Kidney glomerular epithelial cell (primary cell): Measurements from ENCODE around the gene ESPL1.
"Not testable (repeated sequence)": the region's sequence is repeated elsewhere in the genome, so short reads cannot be mapped to it uniquely, and the experiment has no call there.

Experiments used
- DNase-seq: peaks from one replicate; lab custom pipeline; 2025; lab: John Stamatoyannopoulos, UW

ESPL1 gene

GRCh38 chr12:53299101-53299453 is 31.0 kb downstream of the ESPL1 start:
- DNase-seq = no peak

- DNase-seq = peak; percentile 73
Measured at GRCh38 chr12:53299454-53300180, 31.5 kb downstream of the ESPL1 start, which contains the start of gene MYG1. TSS of gene MYG1 (plus strand) at chr12:53299695. CDS start at chr12:53299738, 43 bp downstream.

GRCh38 chr12:53300187-53300586 is 32.1 kb downstream of the ESPL1 start:
- DNase-seq = no peak

GRCh38 chr12:53302903-53303302 is 34.8 kb downstream of the ESPL1 start:
- no peak for DNase-seq

- no peak for DNase-seq
Measured at GRCh38 chr12:53306826-53307225, 38.7 kb downstream of the ESPL1 start.

GRCh38 chr12:53308276-53308675 is 40.2 kb downstream of the ESPL1 start:
- DNase-seq = no peak

GRCh38 chr12:53313996-53314395 is 45.9 kb downstream of the ESPL1 start:
- no peak for DNase-seq

- no peak for DNase-seq
Measured at GRCh38 chr12:53320352-53321195, 52.5 kb downstream of the ESPL1 start.

- DNase-seq = no peak
Measured at GRCh38 chr12:53324113-53324778, 56.1 kb downstream of the ESPL1 start.

- peak; percentile 69 for DNase-seq
Measured at GRCh38 chr12:53324779-53325510, 56.8 kb downstream of the ESPL1 start.

GRCh38 chr12:53325511-53326061 is 57.5 kb downstream of the ESPL1 start:
- no peak for DNase-seq

- DNase-seq = no peak
Measured at GRCh38 chr12:53326460-53327185, 58.5 kb downstream of the ESPL1 start.

GRCh38 chr12:53327435-53328042 is 59.4 kb downstream of the ESPL1 start:
- DNase-seq = no peak

- DNase-seq = no peak
Measured at GRCh38 chr12:53328043-53328435, 59.9 kb downstream of the ESPL1 start.

- DNase-seq = no peak
Measured at GRCh38 chr12:53330671-53331070, 62.6 kb downstream of the ESPL1 start.

GRCh38 chr12:53332339-53332738 is 64.2 kb downstream of the ESPL1 start:
- not testable (repeated sequence) for DNase-seq

GRCh38 chr12:53332744-53333143 is 64.6 kb downstream of the ESPL1 start:
- no peak for DNase-seq

GRCh38 chr12:53333289-53333688 is 65.2 kb downstream of the ESPL1 start:
- no peak for DNase-seq

GRCh38 chr12:53333845-53334244 is 65.7 kb downstream of the ESPL1 start:
- no peak for DNase-seq

- no peak for DNase-seq
Measured at GRCh38 chr12:53334822-53335221, 66.7 kb downstream of the ESPL1 start.
